Measurements from ENCODE around the gene SH3GL1.

SH3GL1 gene

DNA sequence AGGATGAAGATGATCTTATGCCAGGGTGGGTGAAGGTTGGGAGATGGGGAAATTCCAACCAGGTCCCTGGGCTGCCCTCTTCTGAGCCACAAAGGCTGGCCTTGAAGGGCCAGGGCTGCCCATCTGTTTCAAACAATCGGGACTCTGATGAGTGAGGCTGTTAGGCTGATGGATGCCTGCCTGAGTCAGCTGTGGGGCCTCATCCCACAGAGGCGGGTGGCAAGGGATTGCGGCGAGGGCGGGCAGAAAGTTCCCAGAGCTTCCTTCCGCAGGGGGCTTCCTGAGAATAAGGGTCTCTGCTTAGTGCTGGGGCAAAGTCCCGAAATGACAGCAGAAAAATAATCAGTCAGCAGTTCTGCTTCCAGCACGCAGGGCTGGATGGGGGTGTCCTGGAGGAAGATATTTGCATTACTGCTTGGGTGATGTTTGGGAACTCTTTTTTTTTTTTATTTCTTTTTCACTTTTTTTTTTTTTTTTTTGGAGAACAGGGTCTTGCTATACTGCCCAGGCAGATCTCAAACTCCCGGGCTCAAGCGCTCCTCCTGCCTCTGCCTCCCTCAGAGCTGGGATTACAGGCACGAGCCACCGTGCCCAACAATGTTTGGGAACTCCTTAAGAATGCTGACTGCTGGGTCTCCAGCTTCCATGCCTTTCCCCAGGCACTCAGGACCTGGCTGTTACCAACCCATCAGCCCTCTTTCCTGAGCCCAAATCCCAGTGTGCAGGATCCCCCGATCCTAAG lies 14.1 kb downstream of the SH3GL1 start:
- TF ChIP-seq, protein P1, sequence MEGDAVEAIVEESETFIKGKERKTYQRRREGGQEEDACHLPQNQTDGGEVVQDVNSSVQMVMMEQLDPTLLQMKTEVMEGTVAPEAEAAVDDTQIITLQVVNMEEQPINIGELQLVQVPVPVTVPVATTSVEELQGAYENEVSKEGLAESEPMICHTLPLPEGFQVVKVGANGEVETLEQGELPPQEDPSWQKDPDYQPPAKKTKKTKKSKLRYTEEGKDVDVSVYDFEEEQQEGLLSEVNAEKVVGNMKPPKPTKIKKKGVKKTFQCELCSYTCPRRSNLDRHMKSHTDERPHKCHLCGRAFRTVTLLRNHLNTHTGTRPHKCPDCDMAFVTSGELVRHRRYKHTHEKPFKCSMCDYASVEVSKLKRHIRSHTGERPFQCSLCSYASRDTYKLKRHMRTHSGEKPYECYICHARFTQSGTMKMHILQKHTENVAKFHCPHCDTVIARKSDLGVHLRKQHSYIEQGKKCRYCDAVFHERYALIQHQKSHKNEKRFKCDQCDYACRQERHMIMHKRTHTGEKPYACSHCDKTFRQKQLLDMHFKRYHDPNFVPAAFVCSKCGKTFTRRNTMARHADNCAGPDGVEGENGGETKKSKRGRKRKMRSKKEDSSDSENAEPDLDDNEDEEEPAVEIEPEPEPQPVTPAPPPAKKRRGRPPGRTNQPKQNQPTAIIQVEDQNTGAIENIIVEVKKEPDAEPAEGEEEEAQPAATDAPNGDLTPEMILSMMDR (IDR thresholded peaks at IDR 0.05; ENCODE audit: insufficient read depth, low read depth, low read length, missing control alignments), result no peak
- DNase-seq (ENCODE audit: low read depth), result no peak
- no peak overlapping the region for H3K4me3 ChIP-seq (ENCODE audit: low read depth, low read length)

DNA sequence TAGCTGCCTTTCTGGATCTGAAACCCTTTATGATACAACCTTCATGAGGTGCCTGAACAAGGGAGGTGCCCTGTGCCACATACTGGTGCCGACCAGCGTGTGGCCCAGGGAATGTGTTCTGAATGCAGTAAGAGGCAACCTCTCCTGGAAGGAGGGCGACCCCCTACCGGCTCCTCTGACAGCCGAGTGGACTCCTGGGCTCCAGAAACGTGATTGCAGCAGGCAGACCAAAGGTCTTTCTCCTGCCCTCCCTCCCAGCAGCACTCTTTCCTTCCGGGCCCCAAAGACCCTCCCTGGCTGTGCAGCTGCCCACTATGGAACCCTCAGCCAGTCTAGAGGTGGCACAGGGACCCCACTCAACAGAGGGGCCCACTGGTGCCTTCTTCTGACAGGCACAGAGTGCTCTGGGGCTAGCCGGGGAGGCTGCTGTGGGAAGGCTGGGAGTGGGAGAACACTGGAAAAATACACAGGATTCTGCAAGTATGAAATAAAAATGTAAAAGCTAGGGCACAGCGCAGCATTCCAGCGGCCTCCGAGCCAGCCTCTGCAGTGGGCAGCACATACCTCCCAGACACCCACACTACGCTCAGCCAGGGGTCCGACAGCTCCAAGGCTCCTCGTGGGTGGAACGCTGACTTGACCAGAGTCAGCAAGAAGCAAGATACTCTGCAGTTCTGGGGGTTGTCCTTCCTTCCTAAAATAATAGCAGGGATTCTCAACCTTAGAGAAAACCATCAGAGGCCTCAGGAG lies 14.9 kb downstream of the SH3GL1 start:
- TF ChIP-seq, protein P1 (IDR thresholded peaks at IDR 0.05; ENCODE audit: insufficient read depth, low read depth, low read length, missing control alignments), result no peak

DNA sequence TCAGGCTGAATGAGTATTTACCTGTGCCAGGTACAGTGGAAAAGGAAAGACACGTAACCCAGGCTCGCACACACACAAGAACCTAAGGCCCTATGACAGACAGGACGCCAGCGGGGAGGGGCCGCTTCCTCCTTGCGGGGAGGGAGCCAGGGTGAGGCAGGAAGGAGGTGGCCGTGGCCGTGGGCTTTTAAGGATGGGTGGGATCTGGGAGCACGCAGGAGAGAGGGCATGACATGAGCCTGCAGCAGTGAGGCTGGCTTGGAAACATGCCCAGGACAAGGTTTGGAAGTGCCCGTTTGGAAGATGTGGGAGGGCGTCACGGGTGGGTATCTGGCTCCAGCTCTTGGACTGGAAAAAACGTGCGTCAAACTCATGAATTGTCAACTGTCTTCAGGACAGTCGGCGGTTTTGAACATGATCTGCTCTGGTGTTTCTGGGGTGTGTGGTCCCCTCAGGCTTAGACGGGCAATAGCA lies 20.1 kb downstream of the SH3GL1 start:
- TF ChIP-seq, protein P1 (IDR thresholded peaks at IDR 0.05; ENCODE audit: insufficient read depth, low read depth, low read length, missing control alignments), result no peak
- DNase-seq (ENCODE audit: low read depth), result peak; percentile 57
- peak overlapping the region; percentile 44 for H3K4me3 ChIP-seq (ENCODE audit: low read depth, low read length)

More for the DNA sequence above, 14.9 kb downstream of the SH3GL1 start:
- H3K4me3 ChIP-seq (ENCODE audit: low read depth, low read length), result no peak overlapping the region
- DNase-seq (ENCODE audit: low read depth), result no peak

DNA sequence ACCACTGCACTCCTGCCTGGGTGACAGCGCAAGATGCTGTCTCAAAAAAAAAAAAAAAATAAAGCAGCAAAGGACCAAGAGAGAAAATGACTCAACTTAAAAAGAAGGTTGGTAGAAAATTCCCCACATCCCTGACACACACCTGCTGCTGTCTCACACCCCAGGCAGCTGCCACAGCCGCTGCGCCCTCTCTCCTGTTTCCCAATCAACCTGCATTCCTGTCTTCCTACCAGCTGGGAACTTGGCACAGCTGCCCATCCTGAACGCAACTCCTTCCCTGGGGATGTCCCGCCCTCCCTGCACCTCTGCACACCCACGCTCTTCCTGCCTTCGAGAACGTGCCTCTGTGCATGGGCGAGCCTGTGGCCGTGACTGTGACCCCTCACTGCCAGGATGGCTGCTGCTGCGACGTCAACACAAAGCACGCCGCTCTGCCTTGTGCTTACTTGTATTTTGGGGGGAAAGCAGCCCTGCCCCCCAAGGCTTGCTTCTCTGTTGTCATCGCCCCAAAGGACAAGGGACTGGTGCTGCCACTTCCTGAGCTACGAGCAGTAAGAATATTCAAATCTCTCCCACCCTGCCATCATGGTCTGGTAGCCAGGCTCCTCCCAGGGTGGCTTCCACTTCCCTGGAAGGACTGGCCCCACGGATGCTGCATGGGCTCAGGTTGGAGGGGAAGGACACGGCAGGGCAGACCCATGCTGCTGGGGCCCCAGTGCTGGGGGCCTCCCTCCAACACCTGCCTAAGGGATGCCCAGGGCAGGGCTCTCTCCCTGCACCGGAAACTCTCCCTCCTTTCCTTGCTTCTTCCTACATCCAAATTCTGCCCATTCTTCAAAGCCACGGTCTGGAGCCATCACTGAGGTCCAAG lies 20.7 kb downstream of the SH3GL1 start:
- H3K4me3 ChIP-seq (ENCODE audit: low read depth, low read length), result peak overlapping the region; percentile 44
- peak; percentile 72 for DNase-seq (ENCODE audit: low read depth)
- TF ChIP-seq, protein P1 (IDR thresholded peaks at IDR 0.05; ENCODE audit: insufficient read depth, low read depth, low read length, missing control alignments), result no peak

DNA sequence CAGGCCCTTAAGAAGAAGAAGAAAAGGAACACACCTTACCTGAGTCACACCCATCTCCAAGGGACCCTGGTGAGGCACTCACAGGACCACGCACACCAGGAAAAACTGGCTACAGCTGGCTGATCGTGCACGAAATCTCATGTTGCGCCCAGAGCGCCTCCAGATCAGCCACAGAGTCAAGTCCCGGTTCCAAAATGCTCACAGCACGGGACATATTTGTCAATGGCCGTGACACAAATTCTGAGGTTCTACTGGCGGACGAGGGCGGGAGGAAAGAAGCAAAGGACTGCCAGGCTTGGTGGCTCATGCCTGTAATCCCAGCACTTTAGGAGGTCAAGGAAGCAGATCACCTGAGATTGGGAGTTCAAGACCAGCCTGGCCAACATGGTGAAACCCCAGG lies 21.5 kb downstream of the SH3GL1 start:
- TF ChIP-seq, protein P1 (IDR thresholded peaks at IDR 0.05; ENCODE audit: insufficient read depth, low read depth, low read length, missing control alignments), result no peak
- peak overlapping the region; percentile 44 for H3K4me3 ChIP-seq (ENCODE audit: low read depth, low read length)
- DNase-seq (ENCODE audit: low read depth), result no peak

DNA sequence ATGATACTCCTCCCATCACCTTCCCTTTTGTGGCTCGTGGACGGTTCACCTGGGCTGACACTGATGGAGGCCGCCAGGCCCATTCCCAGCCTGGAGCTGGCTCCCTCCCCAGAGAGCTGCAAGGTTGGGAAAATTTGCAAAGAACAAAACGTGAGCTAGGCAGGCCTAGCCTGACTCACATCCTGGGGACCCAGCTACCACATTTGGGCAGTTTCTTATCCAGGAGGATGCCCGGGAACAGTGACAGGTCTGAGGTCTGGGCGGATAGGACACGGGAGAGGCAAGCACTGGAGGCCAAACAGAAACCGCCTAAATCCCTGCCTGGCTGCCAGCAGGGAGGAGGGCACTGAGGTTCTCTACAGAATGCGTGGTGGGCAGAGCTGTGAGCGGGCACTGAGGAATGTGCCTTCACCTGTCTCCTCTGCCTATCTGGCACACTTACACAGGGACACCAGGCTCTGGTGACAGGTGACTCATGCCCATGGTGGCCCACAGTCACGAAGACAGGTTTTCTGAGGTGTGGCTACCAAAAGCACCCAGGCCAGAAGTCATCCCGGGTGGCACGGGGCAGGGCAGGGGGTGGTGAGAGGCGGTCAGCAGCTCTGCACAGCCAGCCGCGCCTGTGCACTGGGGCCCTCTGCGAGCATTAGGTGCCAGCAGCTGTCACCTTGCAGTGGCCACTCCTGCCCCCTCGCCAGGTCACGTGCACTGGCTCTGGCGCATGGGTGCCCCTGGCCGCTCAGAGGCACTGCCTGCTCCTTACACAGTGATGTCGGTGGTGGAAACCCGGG lies 23.2 kb downstream of the SH3GL1 start:
- TF ChIP-seq, protein P1 (IDR thresholded peaks at IDR 0.05; ENCODE audit: insufficient read depth, low read depth, low read length, missing control alignments), result no peak
- H3K4me3 ChIP-seq (ENCODE audit: low read depth, low read length), result peak overlapping the region; percentile 44
- no peak for DNase-seq (ENCODE audit: low read depth)

Measured in GM12865 (cell line).